Parathyroid adenoma (tissue), 2 donors: ENCODE measurements around the gene LY6G5B.

Experiments used
- H2AFZ ChIP-seq: fragments of 300-600 bp; sonication (generic); one replicate; pipeline ENCODE4 v1.7.0; 2017; ENCODE audit warnings: antibody characterized with exemption, mild to moderate bottlenecking
- H3K27ac ChIP-seq: fragments of 300-600 bp; sonication (generic); one replicate; pipeline ENCODE4 v1.7.0; 2017
- H3K27me3 ChIP-seq: fragments of 300-600 bp; sonication (generic); one replicate; pipeline ENCODE4 v1.7.0; 2017; ENCODE audit warnings: low read length; ENCODE audit not compliant: control insufficient read depth, insufficient read depth
- H3K36me3 ChIP-seq: fragments of 300-600 bp; sonication (generic); one replicate; pipeline ENCODE4 v1.7.0; 2017; ENCODE audit warnings: low read length; ENCODE audit not compliant: control insufficient read depth, insufficient read depth
- H3K4me1 ChIP-seq: fragments of 300-600 bp; sonication (generic); one replicate; pipeline ENCODE4 v1.7.0; 2017; ENCODE audit warnings: control low read depth
- H3K4me2 ChIP-seq: fragments of 300-600 bp; sonication (generic); one replicate; pipeline ENCODE4 v1.7.0; 2017; ENCODE audit warnings: low read length
- H3K4me3 ChIP-seq: fragments of 300-600 bp; sonication (generic); one replicate; pipeline ENCODE4 v1.7.0; 2017; ENCODE audit warnings: low read depth, low read length
- H3K79me2 ChIP-seq: fragments of 300-600 bp; sonication (generic); one replicate; pipeline ENCODE4 v1.7.0; 2017; ENCODE audit warnings: control low read depth
- H3K9ac ChIP-seq: fragments of 300-600 bp; sonication (generic); one replicate; pipeline ENCODE4 v1.7.0; 2017; ENCODE audit warnings: mild to moderate bottlenecking
- H3K9me3 ChIP-seq: fragments of 300-600 bp; sonication (generic); one replicate; pipeline ENCODE4 v1.7.0; 2017; ENCODE audit warnings: low read length; ENCODE audit not compliant: control insufficient read depth
- CTCF ChIP-seq: fragments of 300-600 bp; sonication (generic); IDR thresholded peaks from one replicate; pipeline ENCODE4 v1.7.0; 2017; ENCODE audit warnings: antibody characterized with exemption, mild to moderate bottlenecking
- donor health status: primary hyperparathyroidism.

LY6G5B gene

GRCh38 chr6:31630177-31630934, 39.4 kb upstream of the LY6G5B start:
- Histone ChIP-seq H3K9me3 (no peaks in the 10 kb centered on the region), H3K79me2 (peaks cover 14% of the 10 kb centered on the region), H3K4me1 (no peaks in the 10 kb centered on the region), H2AFZ (no peak overlapping the region), H3K4me3 (no peak overlapping the region), H3K27ac (no peak overlapping the region), H3K4me2 (no peak overlapping the region), H3K9ac (no peak overlapping the region), H3K27me3 (no peaks in the 10 kb centered on the region), H3K36me3 (no peaks in the 10 kb centered on the region)
- no peak for TF ChIP-seq CTCF

GRCh38 chr6:31631209-31631608, 38.6 kb upstream of the LY6G5B start:
- no peak overlapping the region for H2AFZ ChIP-seq
- H3K9ac ChIP-seq = no peak overlapping the region
- no peak overlapping the region for H3K4me3 ChIP-seq
- no peak overlapping the region for H3K4me2 ChIP-seq
- H3K27ac ChIP-seq = no peak overlapping the region
- no peaks in the 10 kb centered on the region for H3K27me3 ChIP-seq
- peaks cover 11% of the 10 kb centered on the region for H3K79me2 ChIP-seq
- H3K36me3 ChIP-seq = no peaks in the 10 kb centered on the region
- H3K4me1 ChIP-seq = no peaks in the 10 kb centered on the region
- H3K9me3 ChIP-seq = no peaks in the 10 kb centered on the region
- TF ChIP-seq CTCF = no peak

GRCh38 chr6:31631681-31632278, 38.0 kb upstream of the LY6G5B start:
- Histone ChIP-seq H3K27ac (no peak overlapping the region), H3K36me3 (no peaks in the 10 kb centered on the region), H3K79me2 (peaks cover 9% of the 10 kb centered on the region), H3K9me3 (no peaks in the 10 kb centered on the region), H3K27me3 (no peaks in the 10 kb centered on the region), H2AFZ (no peak overlapping the region), H3K9ac (no peak overlapping the region), H3K4me2 (no peak overlapping the region), H3K4me1 (no peaks in the 10 kb centered on the region), H3K4me3 (no peak overlapping the region)
- TF ChIP-seq CTCF = no peak

GRCh38 chr6:31632279-31632946, 37.4 kb upstream of the LY6G5B start:
- no peaks in the 10 kb centered on the region for H3K36me3 ChIP-seq
- no peaks in the 10 kb centered on the region for H3K9me3 ChIP-seq
- no peak overlapping the region for H3K9ac ChIP-seq
- no peak overlapping the region for H3K4me2 ChIP-seq
- peaks cover 9% of the 10 kb centered on the region for H3K79me2 ChIP-seq
- H3K27me3 ChIP-seq = no peaks in the 10 kb centered on the region
- TF ChIP-seq CTCF = no peak
- H2AFZ ChIP-seq = no peak overlapping the region
- no peak overlapping the region for H3K4me3 ChIP-seq
- no peaks in the 10 kb centered on the region for H3K4me1 ChIP-seq
- no peak overlapping the region for H3K27ac ChIP-seq
